HCT116 (cell line): ENCODE measurements around the gene DERL3. TPM values are rescaled to one million over a fixed set of nuclear protein-coding genes. Genes with fewer than 3 reads are reported as not detected.

Experiments used
- ATAC-seq: fragments of 200-7000 bp; cut with Tn5 transposase; 2 replicates; pipeline ENCODE4 v1.9.1; 2020; ENCODE audit warnings: mild to moderate bottlenecking, moderate library complexity
- BruUV-seq: library from RNA; stranded (reverse); fragments of 400-500 nt; replicated peaks from 2 replicates; lab custom pipeline; 2021; lab: Mats Ljungman, UMichigan
- CTCF ChIA-PET: fragments of 300-600 bp; sonication (Branson Sonifier 250); formaldehyde crosslinking; loops from one replicate; lab custom pipeline; 2021; ENCODE audit warnings: antibody characterized with exemption; lab: Charles Lee
- POLR2A ChIA-PET: fragments of 300-600, 350-600 bp; sonication (Branson Sonifier 250); formaldehyde crosslinking; loops from one replicate; lab custom pipeline; 2021; ENCODE audit warnings: antibody characterized with exemption; lab: Charles Lee
- RAD21 ChIA-PET, 2 experiments: fragments of 300-600 bp; sonication (Branson Sonifier 250); formaldehyde crosslinking; loops; one replicate each; lab custom pipeline; 2023; ENCODE audit warnings: low total read pairs in 2 of 2; ENCODE audit not compliant: uncharacterized antibody in 2 of 2, unreplicated experiment in 2 of 2, low non-redundant PET in 1 of 2; lab: Charles Lee
- DNase-seq: peaks from one replicate; pipeline ENCODE4 v3.0.0-alpha.2; 2010; ENCODE audit warnings: low read depth, low spot score
- H2AFZ ChIP-seq: fragments of 200-600 bp; shearing (Covaris generic), sonication (generic); 2 replicates; pipeline ENCODE4 v1.6.1; 2017; ENCODE audit warnings: low read depth, mixed run types, mixed read lengths, antibody characterized with exemption, low read length; ENCODE audit not compliant: poor library complexity, severe bottlenecking
- H3K27ac ChIP-seq: 2 replicates; pipeline ENCODE4 v1.5.1; 2012; ENCODE audit warnings: low read depth, low read length
- H3K27me3 ChIP-seq: fragments of 200-600 bp; sonication (generic); 2 replicates; pipeline ENCODE4 v1.6.1; 2016; ENCODE audit warnings: mixed run types, low read length, mixed read lengths; ENCODE audit not compliant: insufficient read depth
- H3K36me3 ChIP-seq, 2 experiments: fragments of 200-500 bp in 1 of 2; fragments of 200-600 bp in 1 of 2; sonication (Bioruptor generic) in 1 of 2; sonication (generic) in 1 of 2; 2 replicates each; pipeline versions ENCODE4 v1.5.1 to v1.6.1; 2014 to 2016; ENCODE audit warnings: low read length in 2 of 2, inconsistent platforms in 1 of 2, mixed read lengths in 1 of 2, mixed run types in 1 of 2; ENCODE audit not compliant: insufficient read depth in 2 of 2, control insufficient read depth in 1 of 2
- H3K4me1 ChIP-seq, 2 experiments: fragments of 200-600 bp in 1 of 2; sonication (generic) in 1 of 2; 2 replicates each; pipeline versions ENCODE4 v1.5.1 to v1.6.1; 2012 to 2017; ENCODE audit warnings: low read length in 2 of 2, inconsistent platforms in 1 of 2, mild to moderate bottlenecking in 1 of 2, mixed read lengths in 1 of 2, mixed run types in 1 of 2, moderate library complexity in 1 of 2; ENCODE audit not compliant: insufficient read depth in 2 of 2, control insufficient read depth in 1 of 2
- H3K4me2 ChIP-seq: fragments of 200-600 bp; sonication (generic); 2 replicates; pipeline ENCODE4 v1.6.1; 2017; ENCODE audit warnings: mixed run types, low read length, mixed read lengths
- H3K4me3 ChIP-seq, 2 experiments: fragments of 200-600 bp in 1 of 2; sonication (generic) in 1 of 2; replicated peaks in 1 of 2; 2 replicates each; pipeline ENCODE4 v1.5.1; 2011 to 2016; ENCODE audit warnings: low read length in 2 of 2, control low read depth in 1 of 2, low read depth in 1 of 2, mild to moderate bottlenecking in 1 of 2, mixed read lengths in 1 of 2, mixed run types in 1 of 2
- H3K79me2 ChIP-seq: fragments of 200-600 bp; sonication (generic); 2 replicates; pipeline ENCODE4 v1.6.1; 2017; ENCODE audit warnings: mild to moderate bottlenecking, mixed run types, low read length, moderate library complexity, mixed read lengths; ENCODE audit not compliant: insufficient read depth
- H3K9ac ChIP-seq: fragments of 200-600 bp; sonication (generic); 2 replicates; pipeline ENCODE4 v1.6.1; 2016; ENCODE audit warnings: low read length, mixed read lengths
- H3K9me2 ChIP-seq: fragments of 200-600 bp; sonication (generic), shearing (Covaris generic); 2 replicates; pipeline ENCODE4 v1.6.1; 2017; ENCODE audit warnings: mixed run types, mild to moderate bottlenecking, moderate library complexity; ENCODE audit not compliant: insufficient read depth
- H3K9me3 ChIP-seq, 2 experiments: fragments of 200-500 bp in 1 of 2; fragments of 200-600 bp in 1 of 2; sonication (Bioruptor generic) in 1 of 2; sonication (generic) in 1 of 2; 2 replicates each; pipeline ENCODE4 v1.6.1; 2014 to 2017; ENCODE audit warnings: low read length in 2 of 2, mixed read lengths in 2 of 2, inconsistent platforms in 1 of 2, low read depth in 1 of 2, mild to moderate bottlenecking in 1 of 2, mixed run types in 1 of 2, moderate library complexity in 1 of 2; ENCODE audit not compliant: control insufficient read depth in 1 of 2, insufficient read depth in 1 of 2
- H4K20me1 ChIP-seq: fragments of 200-600 bp; sonication (generic), shearing (Covaris generic); 2 replicates; pipeline ENCODE4 v1.6.1; 2017; ENCODE audit warnings: mixed run types, mild to moderate bottlenecking, moderate library complexity; ENCODE audit not compliant: insufficient read depth
- ATF3 ChIP-seq: IDR thresholded peaks from 2 replicates; pipeline ENCODE4 v1.6.1; 2012
- CBX3 ChIP-seq: IDR thresholded peaks from 2 replicates; pipeline ENCODE4 v1.6.1; 2012; ENCODE audit warnings: low read depth
- CEBPB ChIP-seq: IDR thresholded peaks from 2 replicates; pipeline ENCODE4 v1.6.1; 2012; ENCODE audit warnings: low read depth
- CTCF ChIP-seq, 3 experiments: fragments of 200-600 bp in 1 of 3; sonication (generic) in 1 of 3; IDR thresholded peaks in 2 of 3; conservative IDR thresholded peaks in 1 of 3; 2 replicates each; pipeline ENCODE4 v1.5.1; 2012 to 2017; ENCODE audit warnings: low read depth in 2 of 3, low read length in 2 of 3, antibody characterized with exemption in 1 of 3, borderline replicate concordance in 1 of 3, control low read depth in 1 of 3, mild to moderate bottlenecking in 1 of 3, mixed read lengths in 1 of 3, mixed run types in 1 of 3, moderate library complexity in 1 of 3; ENCODE audit not compliant: insufficient read depth in 1 of 3
- EGR1 ChIP-seq: IDR thresholded peaks from 2 replicates; pipeline ENCODE4 v1.6.1; 2012; ENCODE audit warnings: low read depth
- EZH2phosphoT487 ChIP-seq: fragments of 200-600 bp; IDR thresholded peaks from 2 replicates; pipeline ENCODE4 v1.6.1; 2018; ENCODE audit warnings: antibody characterized with exemption, borderline replicate concordance
- JUND ChIP-seq: IDR thresholded peaks from 2 replicates; pipeline ENCODE4 v1.6.1; 2012
- MAX ChIP-seq: IDR thresholded peaks from 2 replicates; pipeline ENCODE4 v1.6.1; 2012
- POLR2A ChIP-seq: IDR thresholded peaks from 2 replicates; pipeline ENCODE4 v1.7.0; 2011; ENCODE audit warnings: borderline replicate concordance; ENCODE audit not compliant: insufficient read depth, insufficient read length; ENCODE audit errors: extremely low read depth
- POLR2AphosphoS5 ChIP-seq: IDR thresholded peaks from 2 replicates; pipeline ENCODE4 v1.6.1; 2011; ENCODE audit warnings: mild to moderate bottlenecking, low read depth, low read length, moderate library complexity
- RAD21 ChIP-seq: IDR thresholded peaks from 2 replicates; pipeline ENCODE4 v1.6.1; 2012; ENCODE audit warnings: low read depth, mild to moderate bottlenecking
- REST ChIP-seq: IDR thresholded peaks from 2 replicates; pipeline ENCODE4 v1.6.1; 2012; ENCODE audit warnings: low read depth
- SIN3A ChIP-seq: IDR thresholded peaks from 2 replicates; pipeline ENCODE4 v1.6.1; 2012; ENCODE audit warnings: low read depth
- SP1 ChIP-seq: IDR thresholded peaks from 2 replicates; pipeline ENCODE4 v1.6.1; 2012; ENCODE audit warnings: low read depth
- SRF ChIP-seq: IDR thresholded peaks from 2 replicates; pipeline ENCODE4 v1.6.1; 2012; ENCODE audit warnings: low read depth
- ZBTB33 ChIP-seq: IDR thresholded peaks from 2 replicates; pipeline ENCODE4 v1.6.1; 2011; ENCODE audit warnings: mild to moderate bottlenecking, low read length, moderate library complexity; ENCODE audit not compliant: insufficient replicate concordance; ENCODE audit errors: extremely low read depth
- ZNF274 ChIP-seq: fragments of 200-500 bp; sonication (Bioruptor generic); IDR thresholded peaks from 2 replicates; pipeline ENCODE4 v1.6.1; 2014; ENCODE audit warnings: mild to moderate bottlenecking, low read depth, low read length, inconsistent platforms
- intact Hi-C: fragments of 100-400 bp; cut with micrococcal nuclease; formaldehyde crosslinking; loops from 2 replicates; pipeline ENCODE4 v1.10.0; 2022
- total RNA-seq: library from RNA; stranded (reverse); gene quantifications from one replicate; pipeline ENCODE4 v1.2.1, GENCODE V29; 2021; ENCODE audit not compliant: unreplicated experiment

Gene DERL3
- total RNA-seq, 1 experiment from 2014 or later: not detected

- no peak overlapping the region for H3K4me3 ChIP-seq
- no peaks in the 10 kb centered on the region for H3K9me2 ChIP-seq
- peaks cover 0 to 2% of the 10 kb centered on the region in 2 experiments; a peak in 1 of 4 replicates for H3K36me3 ChIP-seq
- H3K9me3 ChIP-seq: no peaks in the 10 kb centered on the region
- H3K4me2 ChIP-seq: no peak overlapping the region
- no peak for TF ChIP-seq POLR2A
- no peak for TF ChIP-seq CBX3
- no peak for TF ChIP-seq EGR1
- no peak for TF ChIP-seq CEBPB
- TF ChIP-seq ZBTB33: no peak
- no peak for TF ChIP-seq ZNF274
- TF ChIP-seq SRF: no peak
- no peak for TF ChIP-seq ATF3
- TF ChIP-seq SP1: no peak
- TF ChIP-seq POLR2AphosphoS5: no peak
- no peak for TF ChIP-seq MAX
- no peak for TF ChIP-seq EZH2phosphoT487
- TF ChIP-seq SIN3A: no peak
- no peak for TF ChIP-seq RAD21
- no peak for TF ChIP-seq REST
- no peak for TF ChIP-seq CTCF (IDR thresholded peaks at IDR 0.05 in 2 of 3, conservative IDR thresholded peaks at IDR 0.05 in 1 of 3; ENCODE audit: borderline replicate concordance in 1 of 3, insufficient read depth in 1 of 3, low read depth in 2 of 3, low read length in 2 of 3)
- TF ChIP-seq JUND: no peak
- ATAC-seq: no peak
- ChIA-PET RAD21 (no interaction called here), POLR2A (no interaction called here), CTCF (no interaction called here)
- H3K9ac ChIP-seq: no peak overlapping the region
- BruUV-seq: no TSS peak
- H3K27ac ChIP-seq: no peak overlapping the region
- DNase-seq: no peak
- H4K20me1 ChIP-seq: no peaks in the 10 kb centered on the region
- no peaks in the 10 kb centered on the region for H3K4me1 ChIP-seq
- H3K27me3 ChIP-seq: no peaks in the 10 kb centered on the region
- H2AFZ ChIP-seq: no peak overlapping the region
- H3K79me2 ChIP-seq: no peaks in the 10 kb centered on the region
- intact Hi-C loops: no loop called here
These were observed 36.1 kb upstream of the DERL3 start for GRCh38 chr22:23874871-23875270.
